RPMI8226 (cell line): ENCODE data around the gene COL16A1.

Source experiments
- DNase-seq: peaks from one replicate; pipeline ENCODE4 v3.0.0-alpha.2; 2015

The COL16A1 gene

DNA sequence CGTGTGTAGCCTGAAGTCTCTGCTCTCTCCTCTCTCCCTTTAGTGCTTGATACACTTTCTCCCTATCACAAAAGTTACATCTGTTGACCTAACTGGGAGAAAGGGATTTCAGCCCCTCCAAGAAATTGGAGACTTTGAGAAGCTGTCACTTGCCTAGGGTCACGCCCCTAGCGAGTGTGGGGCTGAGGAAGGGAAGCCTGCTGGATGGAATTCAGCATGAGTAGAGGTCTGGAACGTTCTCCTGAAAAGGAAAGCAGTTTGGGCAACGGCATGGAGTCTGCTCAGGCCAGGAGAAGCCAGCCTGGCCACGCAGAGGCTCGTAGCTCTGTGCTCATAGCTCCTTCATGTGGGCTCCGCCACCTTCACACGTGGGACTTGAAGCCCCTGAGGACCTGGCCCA is 22.4 kb downstream of the COL16A1 start:
- DNase-seq = no peak

DNA sequence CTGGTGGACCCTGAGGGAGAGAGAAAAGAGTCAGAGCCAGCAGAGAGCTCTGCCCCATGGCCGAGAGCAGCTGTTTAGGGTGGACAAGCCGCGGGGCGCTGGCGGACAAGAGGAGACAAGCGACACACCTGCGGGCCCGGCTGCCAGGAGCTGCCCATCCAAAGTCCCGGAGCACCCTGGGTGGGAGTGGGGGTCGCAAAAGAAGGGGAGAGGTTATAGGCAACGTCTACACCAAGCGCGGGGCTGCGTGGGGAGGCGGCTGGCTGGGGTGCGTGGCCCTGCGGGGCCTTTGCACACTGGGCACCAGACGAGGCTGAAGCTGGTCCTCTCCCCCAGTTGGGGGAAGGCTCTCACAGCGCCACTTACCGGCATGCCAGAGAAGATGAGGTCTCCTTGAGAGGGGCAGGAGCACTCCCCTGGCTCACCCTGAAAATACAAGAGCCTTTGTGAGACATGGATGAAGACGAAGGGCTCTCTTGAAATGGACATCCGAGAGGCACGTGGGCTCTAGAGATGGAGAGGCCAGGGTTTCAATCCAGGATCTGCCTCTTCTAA is 24.1 kb downstream of the COL16A1 start:
- DNase-seq = peak; percentile 50

DNA sequence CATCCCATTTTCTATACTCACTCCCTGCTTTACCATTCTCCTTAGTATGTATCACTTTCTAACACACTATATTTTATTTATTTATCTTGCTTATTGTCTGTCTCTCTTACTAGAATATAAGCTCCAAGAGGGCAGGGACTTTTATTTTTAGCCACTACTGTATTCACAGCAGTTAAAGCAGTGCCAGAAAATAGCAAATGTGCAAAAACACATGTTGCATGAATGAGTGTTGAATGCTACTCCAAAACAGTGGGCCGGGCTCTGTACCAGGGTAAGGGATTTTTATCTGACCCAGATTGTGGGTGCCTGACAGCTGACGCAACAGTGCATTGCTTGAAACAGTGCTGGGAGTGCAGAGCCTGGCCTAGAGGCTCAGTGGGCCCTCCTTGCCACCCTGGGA is 24.7 kb downstream of the COL16A1 start:
- no peak for DNase-seq

DNA sequence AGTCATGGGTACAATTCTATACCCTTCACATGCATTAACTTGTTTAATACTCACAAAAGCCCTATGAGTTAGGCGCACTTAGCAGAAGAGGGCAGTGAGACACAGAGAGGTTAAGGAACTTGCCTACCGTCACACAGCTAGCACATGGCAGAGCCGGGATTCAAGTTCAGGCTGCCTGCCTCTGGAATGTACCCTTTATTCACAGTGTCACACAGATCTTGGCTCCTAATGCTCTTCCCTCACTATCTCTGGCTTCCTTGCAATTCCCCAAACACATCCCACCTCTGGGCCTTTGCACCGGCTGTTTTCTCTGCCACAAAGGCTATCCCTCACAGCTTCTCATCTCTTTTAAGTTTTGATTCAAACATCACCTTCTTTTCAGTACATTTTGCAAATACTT is 25.1 kb downstream of the COL16A1 start:
- DNase-seq = no peak

GRCh38 chr1:31677949-31678348 is 25.9 kb downstream of the COL16A1 start:
- no peak for DNase-seq

- DNase-seq = no peak
Observed at GRCh38 chr1:31677401-31677800, 26.4 kb downstream of the COL16A1 start.

DNA sequence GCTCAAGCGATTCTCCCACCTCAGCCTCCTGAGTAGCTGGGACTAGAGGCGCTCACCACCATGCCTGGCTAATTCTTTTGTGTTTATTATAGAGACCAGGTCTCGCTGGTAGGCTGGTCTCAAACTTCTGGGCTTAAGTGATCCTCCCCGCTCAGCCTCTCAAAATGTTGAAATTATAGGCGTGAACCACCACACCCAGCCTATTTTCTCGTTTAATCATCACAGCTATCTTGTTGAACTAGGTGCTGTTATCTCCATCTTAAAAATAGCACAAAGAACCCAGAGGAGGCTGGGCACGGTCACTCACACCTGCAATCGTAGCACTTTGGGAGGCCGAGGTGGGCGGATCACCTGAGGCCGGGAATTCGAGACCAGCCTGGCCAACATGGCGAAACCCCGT is 28.1 kb downstream of the COL16A1 start:
- DNase-seq = no peak

DNA sequence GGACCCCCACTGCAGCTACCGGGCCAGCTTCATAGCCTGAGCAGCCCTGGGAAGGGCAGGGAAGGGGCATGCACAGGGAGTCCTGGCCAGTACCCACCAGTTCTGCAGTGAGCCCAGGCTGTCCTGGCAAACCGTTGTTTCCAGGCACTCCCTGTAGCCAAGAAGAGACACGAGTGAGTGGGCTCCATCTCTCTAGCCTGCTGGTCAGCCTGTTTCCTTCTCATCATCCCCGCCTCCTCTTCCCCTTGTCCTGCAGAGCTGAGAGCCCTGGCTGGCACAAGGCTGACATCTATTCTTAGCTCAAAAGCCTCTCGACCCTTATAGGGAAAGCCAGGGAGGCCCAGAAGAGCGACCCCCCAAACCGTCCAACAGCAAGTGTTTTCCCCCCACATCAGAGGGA is 28.7 kb downstream of the COL16A1 start:
- DNase-seq = no peak

DNA sequence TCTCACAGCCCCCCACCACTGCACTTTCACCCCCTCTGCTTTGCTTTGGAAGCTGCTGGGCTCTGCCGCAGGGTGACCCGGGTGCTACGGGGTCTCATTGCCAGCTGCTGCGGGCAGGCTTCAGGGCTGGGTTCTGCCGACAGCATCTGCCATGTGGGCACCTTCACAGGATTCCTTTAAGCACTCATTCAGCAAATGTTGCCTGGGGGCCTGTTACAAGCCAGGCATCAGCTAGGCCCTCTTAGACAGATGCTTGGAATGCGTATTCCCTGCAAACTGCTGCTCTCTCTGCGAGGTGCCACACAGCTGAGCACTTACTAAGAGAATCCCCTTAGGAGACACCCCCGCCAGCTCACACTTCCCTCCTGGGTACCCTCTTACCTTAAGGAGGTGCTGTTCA is 29.2 kb downstream of the COL16A1 start:
- DNase-seq = no peak

DNA sequence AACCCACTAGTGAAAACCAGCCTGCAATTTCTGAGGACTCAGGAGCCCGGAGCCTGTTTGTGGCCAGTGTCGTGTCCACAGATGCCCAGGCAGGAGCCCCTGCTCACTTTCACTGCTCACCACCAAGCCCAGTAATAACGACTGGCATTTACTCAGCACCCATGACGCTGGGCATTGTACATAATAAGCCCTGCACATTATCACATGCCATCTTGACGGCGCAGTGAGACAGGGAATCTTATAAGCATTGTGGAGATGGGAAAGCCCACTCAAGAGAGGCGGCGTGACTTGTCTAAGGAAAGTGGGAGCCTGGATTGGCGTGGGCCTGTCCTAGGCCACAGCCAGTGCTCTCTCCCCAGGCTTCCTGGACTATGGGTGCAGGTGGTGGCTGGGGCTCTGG is 30.4 kb downstream of the COL16A1 start:
- DNase-seq = no peak

DNA sequence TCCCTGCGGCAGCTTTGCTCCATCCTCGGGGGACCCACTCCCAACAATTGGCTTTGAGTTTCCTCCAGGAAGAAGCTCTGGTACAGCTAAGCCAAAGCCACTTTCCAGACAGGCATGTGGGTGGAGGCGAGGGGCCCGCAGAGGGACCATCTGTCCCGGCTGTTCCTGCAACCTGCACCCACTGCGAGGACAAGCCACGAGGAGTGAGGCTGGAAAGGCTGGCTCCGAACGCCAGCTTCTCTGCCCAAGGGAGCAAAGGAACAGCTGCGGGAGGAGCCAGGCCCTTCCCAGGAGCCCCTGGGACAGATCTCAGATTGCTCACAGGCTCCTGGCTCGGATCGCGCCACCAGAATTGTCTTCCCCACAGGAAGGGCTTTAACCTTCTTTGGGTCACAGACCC is 30.8 kb downstream of the COL16A1 start:
- DNase-seq = no peak

DNA sequence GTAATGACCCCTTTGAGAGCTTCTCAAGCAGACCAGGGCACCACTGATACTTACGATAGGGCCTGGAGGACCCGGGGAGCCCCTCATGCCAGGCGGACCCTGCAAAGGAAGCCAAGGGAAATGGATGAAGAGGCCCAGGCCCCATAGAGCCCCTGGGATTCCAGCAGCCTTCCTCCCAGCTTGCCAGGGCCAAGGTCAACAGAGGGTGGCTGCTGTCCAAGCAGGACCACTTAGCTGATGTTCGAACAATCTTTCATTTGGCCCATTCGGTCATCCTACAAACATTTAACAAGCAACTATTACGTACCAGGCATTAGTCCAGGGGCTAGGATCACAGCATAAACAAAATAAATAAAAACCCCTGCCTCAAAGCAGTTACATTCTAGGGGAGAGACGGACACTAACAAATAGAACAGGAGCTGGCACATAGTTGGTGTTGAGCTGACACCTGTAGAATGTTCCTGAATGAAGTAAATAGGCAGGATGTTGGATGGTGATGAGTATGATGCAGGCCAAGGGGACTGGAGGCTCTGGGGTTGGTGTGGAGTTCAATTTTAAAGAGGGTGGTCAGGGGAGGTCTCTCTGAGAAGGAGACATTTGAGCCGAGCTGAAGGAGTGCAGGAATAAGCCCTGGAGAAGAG is 32.1 kb downstream of the COL16A1 start:
- no peak for DNase-seq

- DNase-seq = no peak
Observed at GRCh38 chr1:31671147-31671546, 32.7 kb downstream of the COL16A1 start.

- DNase-seq = no peak
Observed at GRCh38 chr1:31670593-31670964, 33.2 kb downstream of the COL16A1 start.

- peak; percentile 97 for DNase-seq
Observed at GRCh38 chr1:31669786-31670592, 33.8 kb downstream of the COL16A1 start.

DNA sequence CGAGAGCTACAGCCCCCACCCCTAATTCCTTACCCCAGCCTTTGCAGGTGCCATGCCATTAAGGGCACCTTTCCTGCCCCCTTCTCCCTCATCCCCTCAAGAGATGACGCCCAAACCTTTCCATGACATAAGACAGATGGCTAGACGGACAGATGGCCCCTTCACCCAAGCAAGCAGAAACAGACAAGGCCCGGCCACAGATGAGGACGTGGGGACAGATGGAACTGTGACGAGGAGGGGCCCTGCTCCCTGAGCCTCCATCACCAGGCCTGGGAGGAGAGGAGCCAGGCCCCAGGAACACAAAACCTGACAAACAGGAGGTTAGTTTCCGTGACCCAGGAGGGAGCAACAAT is 34.4 kb downstream of the COL16A1 start:
- DNase-seq = no peak

DNA sequence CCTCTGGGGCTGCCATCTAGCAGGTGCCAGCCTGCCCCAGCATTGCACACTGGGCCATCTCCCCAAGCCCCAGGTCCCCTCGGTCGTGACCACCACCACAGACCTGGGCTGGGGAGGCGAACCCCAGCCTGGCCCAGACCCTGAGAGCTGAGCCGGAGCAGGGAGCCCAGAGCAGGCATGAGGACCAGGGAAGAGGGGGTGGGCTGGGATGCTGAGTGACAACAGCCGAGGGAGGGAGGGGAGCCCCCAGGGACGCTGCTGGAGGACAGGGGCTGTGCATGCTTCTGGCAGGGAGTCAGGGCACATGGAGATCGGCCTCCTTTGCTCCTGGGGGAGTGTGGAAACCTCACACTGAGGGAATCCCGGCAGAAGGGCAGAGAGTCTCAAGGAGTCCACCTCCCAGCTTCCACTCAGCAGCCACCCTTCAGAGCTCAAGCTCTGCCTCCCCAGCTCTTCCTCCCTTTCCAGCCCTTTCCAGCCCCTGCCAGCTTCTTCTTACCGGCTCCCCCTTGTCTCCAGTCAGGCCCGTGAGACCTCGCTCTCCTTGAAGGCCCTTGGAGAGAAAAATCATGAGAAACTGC is 35.4 kb downstream of the COL16A1 start:
- DNase-seq = no peak

GRCh38 chr1:31667065-31667785 is 36.6 kb downstream of the COL16A1 start:
- DNase-seq = no peak

DNA sequence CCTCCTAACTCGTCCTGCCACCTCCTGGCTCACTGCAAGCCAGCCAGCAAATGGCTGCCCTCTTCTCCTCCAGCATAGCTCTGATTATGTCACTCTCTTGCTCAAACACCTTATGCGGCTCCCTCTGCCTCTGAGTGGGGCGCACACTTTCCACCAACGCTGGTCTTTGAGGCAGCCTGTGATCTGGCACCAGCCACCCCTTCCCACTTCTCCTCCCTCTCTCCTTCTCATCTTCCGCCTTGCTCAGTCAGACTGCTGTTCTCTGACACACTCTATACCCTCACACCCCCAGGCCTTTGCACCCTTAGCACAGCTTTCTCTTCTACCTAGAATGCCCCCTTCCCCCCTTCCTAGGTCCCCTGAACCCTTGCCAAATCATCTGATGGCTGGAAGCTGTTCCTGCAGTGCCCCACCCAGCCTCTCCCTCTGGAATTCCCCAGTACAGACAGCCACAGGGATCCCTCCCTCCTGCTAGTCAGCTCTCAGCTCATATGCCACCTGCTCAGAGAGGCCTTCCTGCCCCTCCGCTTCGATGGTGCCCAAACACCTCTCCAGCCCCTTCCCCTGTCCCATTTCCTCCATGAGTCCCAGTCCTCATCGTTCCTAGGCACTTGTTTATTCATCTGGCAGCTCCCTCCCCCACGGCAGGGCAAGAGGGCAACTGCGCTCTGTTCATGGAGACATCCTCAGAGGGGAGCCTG is 37.4 kb downstream of the COL16A1 start:
- DNase-seq = no peak

DNA sequence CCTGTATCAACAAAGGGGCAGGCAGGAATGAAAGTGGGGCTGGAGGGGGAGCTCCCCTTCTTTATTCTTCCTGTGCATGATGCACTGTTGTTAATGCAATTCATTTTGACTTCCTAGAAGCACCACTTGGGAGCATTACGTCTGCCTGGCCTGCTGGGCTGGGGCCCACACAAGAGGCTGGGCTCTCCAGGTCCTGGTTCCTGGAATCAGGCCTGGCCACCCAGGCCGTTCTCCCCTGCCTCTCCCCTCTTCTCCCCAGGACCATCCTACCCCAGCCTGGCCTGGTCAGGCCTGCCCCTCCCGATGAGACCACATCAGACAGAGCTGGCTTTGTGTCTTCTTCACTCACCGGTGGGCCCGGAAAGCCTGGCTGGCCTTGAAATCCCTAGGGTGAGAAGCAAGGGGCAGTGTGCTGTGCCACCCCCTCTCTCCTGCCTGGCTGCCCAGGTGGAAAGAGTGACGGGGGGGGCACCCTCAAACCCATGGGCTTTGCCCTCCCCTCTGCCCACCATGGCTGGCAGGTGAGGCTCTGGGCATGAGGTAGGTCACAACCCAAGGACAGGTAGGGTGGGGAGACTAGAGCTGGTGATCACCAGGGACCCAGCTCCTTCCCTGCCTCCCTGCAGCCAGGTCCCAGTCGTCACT is 38.5 kb downstream of the COL16A1 start:
- DNase-seq = no peak

GRCh38 chr1:31664528-31664927 is 39.3 kb downstream of the COL16A1 start:
- no peak for DNase-seq
